HepG2 (cell line): ENCODE data around the gene ZNF331. TPM values are rescaled to one million over a fixed set of nuclear protein-coding genes. Genes with fewer than 3 reads are reported as not detected.
A peak's percentile ranks its signal among the peaks of the same experiment; 100 is the strongest.

Experiments
- CSRNP1 ChIP-seq: sonication (generic); formaldehyde crosslinking; IDR thresholded peaks from 2 replicates; pipeline ENCODE4 v1.8.1; 2023; ENCODE audit warnings: mild to moderate bottlenecking, missing genetic modification reagents
- JUN ChIP-seq: sonication (generic); formaldehyde crosslinking; IDR thresholded peaks from 2 replicates; pipeline ENCODE4 v1.4.0; 2020; ENCODE audit warnings: mild to moderate bottlenecking, missing genetic modification reagents
- MIER3 ChIP-seq: IDR thresholded peaks from 2 replicates; pipeline ENCODE4 v1.6.1; 2016; ENCODE audit warnings: missing compliant biosample characterization, borderline replicate concordance
- MXD1 ChIP-seq: sonication (generic); formaldehyde crosslinking; IDR thresholded peaks from 2 replicates; pipeline ENCODE4 v1.4.0; 2020; ENCODE audit warnings: mild to moderate bottlenecking, missing genetic modification reagents
- POGK ChIP-seq: sonication (generic); formaldehyde crosslinking; conservative IDR thresholded peaks from 2 replicates; pipeline ENCODE4 v1.8.0; 2022; ENCODE audit warnings: mild to moderate bottlenecking, moderate library complexity, missing genetic modification reagents
- POGZ ChIP-seq: sonication (generic); formaldehyde crosslinking; IDR thresholded peaks from 2 replicates; pipeline ENCODE4 v1.4.0; 2020; ENCODE audit warnings: mild to moderate bottlenecking, missing genetic modification reagents
- REPIN1 ChIP-seq: sonication (generic); formaldehyde crosslinking; IDR thresholded peaks from 2 replicates; pipeline ENCODE4 v1.8.0; 2022; ENCODE audit warnings: missing genetic modification reagents, low read depth, mild to moderate bottlenecking, borderline replicate concordance
- SNAPC2 ChIP-seq: sonication (generic); formaldehyde crosslinking; IDR thresholded peaks from 2 replicates; pipeline ENCODE4 v1.8.1; 2022; ENCODE audit warnings: mild to moderate bottlenecking, missing genetic modification reagents
- SNRNP70 ChIP-seq: fragments of 200-400 bp; formaldehyde crosslinking; IDR thresholded peaks from 2 replicates; pipeline ENCODE4 v1.6.1; 2017; ENCODE audit warnings: mild to moderate bottlenecking, low read depth, low read length, moderate library complexity
- TIGD3 ChIP-seq: sonication (generic); formaldehyde crosslinking; IDR thresholded peaks from 2 replicates; pipeline ENCODE4 v1.5.1; 2020; ENCODE audit warnings: mild to moderate bottlenecking, missing genetic modification reagents, borderline replicate concordance
- ZBTB4 ChIP-seq: sonication (generic); formaldehyde crosslinking; IDR thresholded peaks from 2 replicates; pipeline ENCODE4 v1.4.0; 2020; ENCODE audit warnings: missing genetic modification reagents, mild to moderate bottlenecking, borderline replicate concordance
- ZEB1 ChIP-seq: IDR thresholded peaks from 2 replicates; pipeline ENCODE4 v1.6.1; 2012; ENCODE audit warnings: mild to moderate bottlenecking, low read depth, inconsistent platforms; ENCODE audit not compliant: insufficient replicate concordance
- ZNF275 ChIP-seq: sonication (generic); formaldehyde crosslinking; IDR thresholded peaks from 2 replicates; pipeline ENCODE4 v1.8.0; 2022; ENCODE audit warnings: missing genetic modification reagents, mild to moderate bottlenecking, inconsistent platforms, borderline replicate concordance
- ZNF335 ChIP-seq: sonication (generic); formaldehyde crosslinking; IDR thresholded peaks from 2 replicates; pipeline ENCODE4 v1.4.0; 2020; ENCODE audit warnings: missing genetic modification reagents
- ZNF564 ChIP-seq: sonication (generic); formaldehyde crosslinking; IDR thresholded peaks from 2 replicates; pipeline ENCODE4 v1.8.1; 2023; ENCODE audit warnings: mild to moderate bottlenecking, missing genetic modification reagents
- ZNF674 ChIP-seq: sonication (generic); formaldehyde crosslinking; IDR thresholded peaks from 2 replicates; pipeline ENCODE4 v1.5.0; 2020; ENCODE audit warnings: low read depth, mild to moderate bottlenecking, missing genetic modification reagents
- ZNF766 ChIP-seq: sonication (generic); formaldehyde crosslinking; IDR thresholded peaks from 2 replicates; pipeline ENCODE4 v1.5.0; 2020; ENCODE audit warnings: missing genetic modification reagents, borderline replicate concordance
- ZNF768 ChIP-seq: sonication (generic); formaldehyde crosslinking; IDR thresholded peaks from 2 replicates; pipeline ENCODE4 v1.4.0; 2020; ENCODE audit warnings: missing genetic modification reagents
- polyA plus RNA-seq, 8 experiments: library from polyadenylated mRNA; depleted of rRNA in 3 of 8; stranded (reverse) in 7 of 8; unstranded in 1 of 8; fragments of >200 nt; fragmentation: Illumina TruSeq in 4 of 8; extraction: Trizol in 4 of 8; gene quantifications; 2 replicates each; pipeline versions ENCODE4 v1.2.1 to v1.2.3, GENCODE V29; 2011 to 2016; ENCODE audit warnings: low read depth in 4 of 8, missing spikeins in 1 of 8, mixed read lengths in 1 of 8; ENCODE audit not compliant: insufficient read depth in 1 of 8
- total RNA-seq, 5 experiments: library from RNA; depleted of rRNA; stranded (reverse); fragments of >200 nt; fragmentation: Illumina TruSeq; extraction: Trizol; gene quantifications; 2 replicates each; pipeline ENCODE4 v1.2.3, GENCODE V29; 2016; ENCODE audit warnings: low read depth in 1 of 5

ZNF331 gene
- total and polyA plus RNA-seq, 2 of the 13 experiments (the other 11 are each of a cell fraction or from before 2014, with no cell fraction given): 8.2 to 13.3 TPM

GRCh38 chr19:53521373-53522202 is 16.4 kb upstream of the ZNF331 start (continued):
- TF ChIP-seq ZEB1 (no peak), ZNF275 (CRISPR knock-in tag) (no peak), ZNF766 (CRISPR knock-in tag) (no peak), ZNF335 (CRISPR knock-in tag) (no peak), MIER3 (CRISPR knock-in tag) (no peak), ZNF768 (CRISPR knock-in tag) (no peak), MXD1 (CRISPR knock-in tag) (no peak), JUN (CRISPR knock-in tag) (no peak), ZBTB4 (CRISPR knock-in tag) (no peak), CSRNP1 (0 out of 2 replicates have a peak, but pooled peaks have one; percentile 59), ZNF674 (CRISPR knock-in tag) (no peak), SNAPC2 (CRISPR knock-in tag) (0 out of 2 replicates have a peak, but pooled peaks have one; percentile 15), POGK (CRISPR knock-in tag) (no peak), TIGD3 (CRISPR knock-in tag) (no peak), SNRNP70 (no peak), POGZ (CRISPR knock-in tag) (no peak), ZNF564 (CRISPR knock-in tag) (0 out of 2 replicates have a peak, but pooled peaks have one; percentile 35), REPIN1 (CRISPR knock-in tag) (0 out of 2 replicates have a peak, but pooled peaks have one; percentile 8)
